Neural progenitor cell (in vitro differentiated cells): Measurements from ENCODE around the gene PYGM.

Experiments used
- CTCF ChIP-seq: fragments of 200-600 bp; sonication (generic); IDR thresholded peaks from 2 replicates; pipeline ENCODE4 v1.5.1; 2017; ENCODE audit warnings: antibody characterized with exemption, mild to moderate bottlenecking
- EZH2 ChIP-seq: fragments of 200-600 bp; sonication (generic); IDR thresholded peaks from 2 replicates; pipeline ENCODE4 v1.6.1; 2017; ENCODE audit warnings: antibody characterized with exemption, mild to moderate bottlenecking, moderate library complexity
- EZH2phosphoT487 ChIP-seq: fragments of 200-600 bp; sonication (generic); IDR thresholded peaks from 2 replicates; pipeline ENCODE4 v1.6.1; 2017; ENCODE audit warnings: antibody characterized with exemption

- TF ChIP-seq CTCF (no peak), EZH2phosphoT487 (no peak), EZH2 (no peak)
Observed at GRCh38 chr11:64801561-64802369, 42.0 kb upstream of the PYGM start.
